Activated CD8-positive, alpha-beta memory T cell treated with anti-CD3 and anti-CD28 coated beads for 48 hours (primary cell): ENCODE results near the gene PPFIBP1.
"Not testable (repeated sequence)": the region's sequence is repeated elsewhere in the genome, so short reads cannot be mapped to it uniquely, and the experiment has no call there.

Experiments used
- DNase-seq, 3 experiments: peaks; one replicate each; pipeline ENCODE4 v3.0.0-alpha.2; 2020; ENCODE audit warnings: low read depth in 2 of 3, low spot score in 2 of 3

The PPFIBP1 gene

DNA sequence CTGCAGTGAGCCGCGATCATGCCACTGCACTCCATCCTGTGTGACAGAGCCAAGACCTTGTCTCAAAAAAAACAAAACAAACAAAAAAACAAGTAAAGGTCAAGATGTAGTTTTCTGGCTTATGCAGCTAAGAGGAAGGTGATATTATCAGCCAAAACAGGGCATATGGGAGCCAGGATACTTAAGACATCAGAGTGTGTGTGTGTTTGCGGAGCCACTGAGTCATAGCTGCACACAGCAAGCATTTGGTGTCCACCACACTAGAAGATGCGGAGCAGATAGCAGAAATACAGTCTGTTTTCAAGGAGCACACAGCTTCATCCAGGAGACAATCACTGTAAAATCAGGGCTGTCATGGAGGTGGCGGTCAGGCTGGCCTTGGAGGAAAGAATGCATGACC is 99.6 kb downstream of the PPFIBP1 start:
- DNase-seq: no peak

- no peak for DNase-seq
Measured at GRCh38 chr12:27624586-27624985, 100.6 kb downstream of the PPFIBP1 start.

DNA sequence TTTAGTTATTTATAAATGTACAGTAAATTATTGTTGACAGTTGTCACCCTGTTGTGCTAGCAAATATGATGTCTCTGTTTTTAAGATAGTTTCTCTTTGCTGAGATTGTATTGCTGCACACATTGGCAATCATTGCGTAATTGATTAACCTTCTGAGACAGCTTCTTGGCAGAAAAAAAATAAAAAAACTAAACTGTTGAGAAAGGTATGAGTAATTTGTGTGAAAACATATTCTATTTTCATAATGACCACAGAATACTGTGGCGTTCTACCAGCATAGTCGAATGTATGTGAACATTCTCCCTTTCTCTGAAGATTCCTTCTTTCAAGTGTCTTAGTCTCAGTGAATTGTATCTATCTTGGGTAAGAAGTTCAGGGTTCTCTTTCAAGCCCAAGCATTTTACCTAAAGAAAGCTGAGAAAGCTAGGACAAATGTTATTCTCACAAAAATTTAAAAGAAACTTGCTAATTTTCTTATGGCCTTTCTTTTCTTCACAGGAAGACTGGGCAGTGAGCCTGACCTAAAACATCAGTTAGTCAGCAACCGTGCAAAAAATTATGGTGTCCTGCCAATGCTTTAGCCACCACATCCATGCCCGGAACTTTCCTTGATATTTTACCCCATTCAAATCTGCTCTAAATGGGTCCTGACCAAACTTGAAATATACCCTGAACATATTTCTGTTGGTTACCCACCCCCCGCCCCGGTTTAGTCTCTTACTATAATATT is 103.3 kb downstream of the PPFIBP1 start:
- no peak for DNase-seq

DNA sequence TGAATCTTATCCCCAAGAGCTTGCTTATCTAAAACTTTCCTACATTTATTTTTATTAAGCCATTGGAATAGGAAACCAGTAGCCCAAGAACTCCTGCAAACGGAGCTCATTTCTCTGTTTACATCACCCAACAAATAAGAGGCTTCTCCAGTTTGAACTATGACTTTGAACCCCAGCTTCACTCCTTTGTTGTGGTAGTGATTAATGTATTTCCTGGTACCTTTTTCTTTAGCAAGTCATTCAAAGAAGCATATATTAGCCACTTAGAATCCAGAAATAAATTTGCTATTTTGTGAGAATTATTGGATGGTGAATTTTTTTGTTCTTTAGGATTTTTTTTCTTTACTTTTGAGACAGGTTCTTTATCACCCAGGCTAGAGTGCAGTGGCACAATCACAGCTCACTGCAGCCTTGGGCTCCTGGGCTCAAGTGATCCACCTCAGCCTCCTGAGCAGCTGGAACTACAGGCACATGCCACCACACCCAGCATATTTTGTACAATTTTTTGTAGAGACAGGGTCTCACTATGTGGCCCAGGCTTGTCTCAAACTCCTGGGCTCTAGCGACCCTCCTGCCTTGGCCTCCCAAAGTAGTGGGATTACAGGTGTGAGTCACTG is 104.0 kb downstream of the PPFIBP1 start:
- DNase-seq: not testable (repeated sequence)

GRCh38 chr12:27630219-27630618 is 106.2 kb downstream of the PPFIBP1 start:
- not testable (repeated sequence) for DNase-seq

DNA sequence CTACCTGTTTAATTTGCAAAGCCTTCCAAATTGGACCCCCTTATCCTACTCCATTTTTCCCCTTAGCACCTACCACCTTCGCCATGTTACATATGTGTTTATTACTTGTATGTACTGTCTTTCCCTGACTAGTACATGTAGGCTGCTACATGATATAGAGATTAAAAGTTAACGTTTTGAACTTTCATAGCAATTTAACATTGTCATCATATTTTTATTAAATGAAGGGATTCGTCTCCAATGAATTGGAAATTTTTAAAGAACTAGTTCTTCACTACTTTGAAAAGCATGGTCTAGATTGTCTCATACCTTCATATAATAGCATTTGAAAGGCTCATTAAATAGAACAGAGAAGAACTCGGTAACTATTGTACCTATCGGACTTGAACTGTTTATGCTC is 107.4 kb downstream of the PPFIBP1 start:
- no peak for DNase-seq

GRCh38 chr12:27631813-27632491 is 107.9 kb downstream of the PPFIBP1 start:
- no peak for DNase-seq

GRCh38 chr12:27635349-27635972 is 111.5 kb downstream of the PPFIBP1 start:
- DNase-seq: no peak

GRCh38 chr12:27636569-27636968 is 112.6 kb downstream of the PPFIBP1 start:
- not testable (repeated sequence) for DNase-seq

DNA sequence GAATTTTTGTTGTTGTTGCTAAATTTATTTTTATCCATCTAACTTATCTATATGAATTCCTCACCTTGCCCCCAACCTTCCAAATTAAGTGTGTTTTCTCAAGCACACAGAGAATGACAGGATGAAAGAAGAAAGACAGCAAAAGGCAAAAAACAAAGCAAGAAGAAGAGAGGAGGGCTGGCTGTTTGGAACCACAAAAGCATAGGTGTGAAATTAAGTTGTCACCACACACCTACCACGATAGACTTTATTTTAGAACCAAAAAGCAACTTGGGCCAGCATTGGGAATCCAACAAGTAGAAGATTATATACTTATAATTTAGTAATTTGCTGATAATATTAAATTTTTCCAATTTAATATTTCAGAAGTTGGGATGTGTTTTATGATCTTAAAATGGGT is 113.5 kb downstream of the PPFIBP1 start:
- DNase-seq: no peak

DNA sequence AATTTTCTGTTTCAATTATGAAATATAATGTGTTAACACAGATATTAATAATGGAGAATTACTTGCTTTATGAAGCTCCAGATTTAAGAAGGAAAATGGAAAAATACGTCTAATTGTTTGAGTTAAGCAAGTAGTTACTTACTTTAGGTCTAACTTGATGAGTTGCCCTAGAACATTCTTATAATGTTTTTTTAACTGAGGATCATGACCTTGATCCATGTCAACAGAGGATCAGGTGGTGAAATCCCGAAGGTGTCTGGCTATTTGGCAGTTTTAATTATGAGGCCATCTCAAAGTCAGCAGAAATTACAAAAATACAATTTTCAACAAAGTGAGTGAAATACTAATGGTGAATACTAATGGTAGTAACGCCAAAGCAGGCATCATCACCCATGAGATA is 115.3 kb downstream of the PPFIBP1 start:
- no peak for DNase-seq

GRCh38 chr12:27640566-27641200 is 116.7 kb downstream of the PPFIBP1 start:
- DNase-seq: not testable (repeated sequence)

GRCh38 chr12:27642361-27642760 is 118.4 kb downstream of the PPFIBP1 start:
- not testable (repeated sequence) for DNase-seq

DNA sequence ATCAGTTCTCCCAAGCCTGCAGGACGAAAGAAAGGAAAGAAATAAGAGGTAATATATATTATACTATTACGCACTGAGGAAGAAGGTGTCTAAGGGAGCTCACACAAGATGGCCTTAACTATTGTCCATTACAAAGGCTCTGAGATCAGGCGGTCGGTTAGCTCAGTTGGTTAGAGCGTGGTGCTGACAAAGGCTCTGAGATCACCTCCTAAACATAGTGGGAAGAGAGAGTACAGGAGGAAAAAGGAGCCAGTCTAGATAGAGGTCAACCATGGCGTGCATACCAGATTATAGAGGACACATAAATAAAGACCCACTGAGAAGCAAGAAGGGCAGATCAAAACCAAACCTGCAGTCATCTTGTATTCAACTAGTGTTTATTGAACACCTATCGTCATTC is 118.9 kb downstream of the PPFIBP1 start:
- DNase-seq: not testable (repeated sequence)

DNA sequence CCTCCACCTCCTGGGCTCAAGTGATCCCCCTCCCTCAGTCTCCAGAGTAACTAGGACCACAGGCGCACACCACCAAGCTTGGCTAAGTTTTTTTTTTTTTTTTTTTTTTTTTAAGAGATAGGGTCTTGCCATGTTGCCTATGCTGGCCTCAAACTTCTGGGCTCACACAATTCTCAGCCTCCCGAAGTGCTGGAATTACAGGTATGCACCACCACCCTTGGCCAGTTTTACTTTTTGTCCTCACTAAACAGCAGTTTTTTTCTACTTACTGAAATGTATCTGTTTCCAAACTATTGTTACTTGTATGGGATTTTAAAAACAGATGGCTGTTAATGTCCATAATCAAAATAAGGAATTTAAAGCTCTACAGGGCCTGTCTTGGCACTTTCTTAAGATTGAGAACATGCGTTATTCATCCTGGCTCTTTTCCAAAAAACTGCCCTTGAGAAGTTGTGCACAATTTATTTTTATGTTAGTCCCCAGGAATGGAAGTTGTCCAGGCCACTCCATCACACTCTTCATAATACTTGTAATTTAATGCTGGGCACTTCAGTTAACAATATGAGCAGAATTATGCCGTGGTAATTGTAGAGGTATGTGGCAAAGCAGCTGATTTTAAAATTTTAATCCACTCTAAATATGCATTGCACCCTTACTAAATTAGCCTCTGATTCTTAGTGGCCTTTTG is 120.3 kb downstream of the PPFIBP1 start:
- DNase-seq: no peak

DNA sequence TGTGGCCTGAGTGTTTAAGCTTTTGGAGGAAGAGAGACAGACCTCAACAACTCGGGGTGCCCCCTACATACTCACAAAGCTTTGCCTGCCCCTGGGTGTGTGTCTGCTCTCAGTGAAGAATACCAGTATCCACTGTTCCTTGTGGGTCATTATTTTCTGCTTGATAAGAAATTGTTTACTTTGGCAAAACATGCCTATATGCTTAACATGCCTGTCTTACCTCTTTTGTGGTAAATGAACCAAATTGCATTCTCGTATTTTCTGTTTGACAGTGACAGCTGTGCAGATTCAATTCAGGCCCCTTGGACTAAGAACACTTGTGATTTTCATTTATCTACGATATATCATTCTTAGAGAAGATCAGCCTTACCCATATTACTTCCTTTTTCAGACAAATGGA is 121.7 kb downstream of the PPFIBP1 start:
- no peak for DNase-seq

GRCh38 chr12:27646149-27646548 is 122.1 kb downstream of the PPFIBP1 start:
- DNase-seq: no peak

DNA sequence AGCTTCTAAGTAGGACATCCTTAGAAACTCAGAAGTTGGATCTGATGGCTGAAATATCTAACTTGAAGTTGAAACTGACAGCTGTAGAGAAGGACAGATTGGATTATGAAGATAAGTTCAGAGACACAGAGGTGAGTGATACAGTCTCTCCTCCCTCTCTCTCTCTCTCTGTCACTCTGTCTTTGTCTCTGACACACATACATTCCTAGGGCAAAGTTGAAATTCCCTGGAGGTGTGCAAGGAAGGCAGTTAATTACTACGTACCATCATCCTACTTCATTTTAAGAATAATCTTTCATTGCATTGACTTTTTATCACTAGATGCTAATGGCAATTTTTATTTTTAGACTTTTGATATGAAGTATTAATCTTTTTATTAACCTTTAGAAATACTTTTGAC is 126.0 kb downstream of the PPFIBP1 start:
- DNase-seq: no peak

DNA sequence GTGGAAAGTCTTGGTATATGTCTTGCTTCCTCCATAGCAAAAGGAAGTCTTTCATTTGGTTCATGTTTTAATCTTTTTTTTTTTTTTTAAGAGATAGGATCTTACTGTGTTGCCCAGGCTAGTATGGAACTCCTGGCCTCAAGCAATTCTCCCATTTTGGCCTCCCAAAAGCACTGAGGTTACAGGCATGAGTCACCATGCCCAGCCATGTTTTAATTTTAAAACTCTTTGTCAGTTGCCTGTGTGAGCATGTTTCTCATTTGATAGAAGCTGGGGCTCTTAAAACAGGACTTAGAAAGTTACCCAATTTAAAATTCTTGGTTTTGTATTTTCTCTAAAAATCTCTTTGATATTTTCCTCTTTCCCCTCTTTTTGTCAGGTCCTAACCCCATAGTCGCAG is 127.2 kb downstream of the PPFIBP1 start:
- DNase-seq: no peak

- DNase-seq: no peak
Measured at GRCh38 chr12:27652174-27652763, 128.3 kb downstream of the PPFIBP1 start.
